Endothelial cell of umbilical vein (primary cell): ENCODE data around the gene GULP1. TPM values are rescaled to one million over a fixed set of nuclear protein-coding genes. Genes with fewer than 3 reads are reported as not detected.

Experiments used
- BruUV-seq: library from RNA; stranded (reverse); fragments of 400-500 nt; replicated peaks from 2 replicates; lab custom pipeline; 2021; lab: Mats Ljungman, UMichigan
- CTCF ChIA-PET: fragments of 300-600, 350-600 bp; sonication (Branson Sonifier 250); formaldehyde crosslinking; loops from one replicate; lab custom pipeline; 2021; ENCODE audit warnings: antibody characterized with exemption, inconsistent platforms; lab: Charles Lee
- POLR2A ChIA-PET: fragments of 300-600, 350-600 bp; sonication (Branson Sonifier 250); formaldehyde crosslinking; loops from one replicate; lab custom pipeline; 2021; ENCODE audit warnings: antibody characterized with exemption, inconsistent platforms; lab: Charles Lee
- DNase-seq: peaks from one replicate; pipeline ENCODE4 v3.0.0-alpha.2; 2011; ENCODE audit warnings: low read depth, low spot score
- FAIRE-seq: peaks from 2 replicates; lab custom pipeline; 2011; peaks lifted over from hg19 to GRCh38; lab: Jason Lieb, UNC
- H2AFZ ChIP-seq: 2 replicates; pipeline ENCODE4 v1.6.0; 2012; ENCODE audit warnings: low read depth, low read length, control low read depth, inconsistent platforms
- H3K27ac ChIP-seq: 2 replicates; pipeline ENCODE4 v1.5.1; 2011; ENCODE audit warnings: low read depth, mild to moderate bottlenecking, control low read depth, low read length, moderate library complexity; ENCODE audit not compliant: insufficient read depth
- H3K27me3 ChIP-seq, 2 experiments: 2 replicates each; pipeline versions ENCODE4 v1.6.0 to v1.6.1; 2011; ENCODE audit warnings: low read length in 2 of 2, mixed read lengths in 1 of 2; ENCODE audit not compliant: control insufficient read depth in 2 of 2, insufficient read depth in 2 of 2
- H3K36me3 ChIP-seq, 2 experiments: 2 replicates in 1 of 2; 3 replicates in 1 of 2; pipeline ENCODE4 v1.5.1; 2011; ENCODE audit warnings: low read length in 2 of 2, mild to moderate bottlenecking in 1 of 2, moderate library complexity in 1 of 2; ENCODE audit not compliant: control insufficient read depth in 2 of 2, insufficient read depth in 2 of 2; ENCODE audit errors: extremely low read depth in 1 of 2
- H3K4me1 ChIP-seq: 3 replicates; pipeline ENCODE4 v1.5.1; 2011; ENCODE audit warnings: mild to moderate bottlenecking, low read length; ENCODE audit not compliant: control insufficient read depth, insufficient read depth; ENCODE audit errors: extremely low read depth
- H3K4me2 ChIP-seq: 2 replicates; pipeline ENCODE4 v1.6.1; 2011; ENCODE audit warnings: low read length, control low read depth, mixed read lengths; ENCODE audit not compliant: insufficient read depth
- H3K4me3 ChIP-seq, 3 experiments: fragments of 200-600 bp in 1 of 3; sonication (generic), shearing (Covaris generic) in 1 of 3; replicated peaks in 1 of 3; 2 replicates each; pipeline ENCODE4 v1.5.1; 2011 to 2016; ENCODE audit warnings: control low read depth in 3 of 3, low read length in 3 of 3, mild to moderate bottlenecking in 2 of 3, inconsistent platforms in 1 of 3, low read depth in 1 of 3, moderate library complexity in 1 of 3; ENCODE audit not compliant: insufficient read depth in 1 of 3
- H3K79me2 ChIP-seq: 2 replicates; pipeline ENCODE4 v1.6.0; 2012; ENCODE audit warnings: low read length, inconsistent platforms; ENCODE audit not compliant: control insufficient read depth, insufficient read depth
- H3K9ac ChIP-seq: replicated peaks from 2 replicates; pipeline ENCODE3; 2011; ENCODE audit warnings: low read length, control low read depth; ENCODE audit not compliant: insufficient read depth; ENCODE audit errors: extremely low read depth
- H3K9me1 ChIP-seq: replicated peaks from 3 replicates; pipeline ENCODE4 v1.6.0; 2011; ENCODE audit warnings: mild to moderate bottlenecking, low read length; ENCODE audit not compliant: control insufficient read depth, insufficient read depth; ENCODE audit errors: extremely low read depth
- H3K9me3 ChIP-seq: replicated peaks from 2 replicates; pipeline ENCODE4 v1.5.1; 2012; ENCODE audit warnings: low read length, inconsistent platforms; ENCODE audit not compliant: control insufficient read depth, insufficient read depth
- H4K20me1 ChIP-seq: replicated peaks from 2 replicates; pipeline ENCODE3; 2011; ENCODE audit warnings: mild to moderate bottlenecking, low read length; ENCODE audit not compliant: control insufficient read depth, insufficient read depth; ENCODE audit errors: extremely low read depth
- EZH2 ChIP-seq: IDR thresholded peaks from 2 replicates; pipeline ENCODE4 v1.6.1; 2012; ENCODE audit warnings: borderline replicate concordance, low read depth, mild to moderate bottlenecking, moderate library complexity, low read length, inconsistent platforms; ENCODE audit not compliant: severe bottlenecking
- FOS ChIP-seq: IDR thresholded peaks from 2 replicates; pipeline ENCODE4 v1.6.1; 2011; ENCODE audit warnings: mild to moderate bottlenecking, low read length, moderate library complexity, borderline replicate concordance; ENCODE audit not compliant: insufficient read depth
- GATA2 ChIP-seq: IDR thresholded peaks from 2 replicates; pipeline ENCODE4 v1.7.0; 2011; ENCODE audit warnings: low read depth, mild to moderate bottlenecking, moderate library complexity, mixed read lengths, low read length; ENCODE audit not compliant: insufficient read length, insufficient read depth
- JUN ChIP-seq: IDR thresholded peaks from 2 replicates; pipeline ENCODE4 v1.6.1; 2011; ENCODE audit warnings: borderline replicate concordance, low read depth; ENCODE audit not compliant: insufficient read length, insufficient read depth
- MYC ChIP-seq: IDR thresholded peaks from one replicate; pipeline ENCODE4 v1.6.1; 2011; ENCODE audit warnings: mild to moderate bottlenecking, low read depth, low read length
- POLR2A ChIP-seq: IDR thresholded peaks from 2 replicates; pipeline ENCODE4 v1.6.1; 2012; ENCODE audit warnings: low read depth, mild to moderate bottlenecking, control low read depth, low read length
- POLR2AphosphoS5 ChIP-seq: IDR thresholded peaks from 2 replicates; pipeline ENCODE4 v1.6.1; 2012; ENCODE audit warnings: low read depth, mild to moderate bottlenecking, control low read depth, low read length, moderate library complexity; ENCODE audit not compliant: insufficient read depth
- dilution Hi-C: fragments of 300-500 bp; cut with MboI; formaldehyde crosslinking; loops from one replicate; pipeline ENCODE4 v1.15.0; 2019; ENCODE audit warnings: low sequenced_read_pairs; ENCODE audit not compliant: extremely low pct_ligation_motif_present
- intact Hi-C: fragments of 100-400 bp; cut with micrococcal nuclease; formaldehyde crosslinking; loops from one replicate; pipeline ENCODE4 v1.10.0; 2022
- polyA plus RNA-seq, 4 experiments: library from polyadenylated mRNA; depleted of rRNA in 3 of 4; stranded (reverse) in 3 of 4; unstranded in 1 of 4; fragments of >200 nt; gene quantifications; 2 replicates each; pipeline versions ENCODE4 v1.2.1 to v1.2.3, GENCODE V29; 2011 to 2012; ENCODE audit warnings: missing spikeins in 1 of 4
- total RNA-seq: library from RNA; stranded (reverse); gene quantifications from 2 replicates; pipeline ENCODE4 v1.2.3, GENCODE V29; 2021
- TF ChIP-seq, protein P1 (sequence below): IDR thresholded peaks from 2 replicates; pipeline ENCODE4 v1.6.1; 2011; ENCODE audit not compliant: insufficient read depth, insufficient read length
- TF ChIP-seq, protein P2 (sequence below), 2 donors: IDR thresholded peaks; 1 replicate in 1 of 2; 2 replicates in 1 of 2; pipeline ENCODE4 v1.5.1; 2011; ENCODE audit warnings: low read length in 2 of 2, mild to moderate bottlenecking in 2 of 2, moderate library complexity in 2 of 2, control low read depth in 1 of 2, inconsistent platforms in 1 of 2, low read depth in 1 of 2; ENCODE audit not compliant: insufficient read depth in 1 of 2; ENCODE audit errors: extremely low read depth in 1 of 2

GULP1 gene
- total and polyA plus RNA-seq, 2 donors (not counting 3 experiments of a cell fraction or from before 2014, with no cell fraction given): 24.4 to 53.8 TPM

DNA sequence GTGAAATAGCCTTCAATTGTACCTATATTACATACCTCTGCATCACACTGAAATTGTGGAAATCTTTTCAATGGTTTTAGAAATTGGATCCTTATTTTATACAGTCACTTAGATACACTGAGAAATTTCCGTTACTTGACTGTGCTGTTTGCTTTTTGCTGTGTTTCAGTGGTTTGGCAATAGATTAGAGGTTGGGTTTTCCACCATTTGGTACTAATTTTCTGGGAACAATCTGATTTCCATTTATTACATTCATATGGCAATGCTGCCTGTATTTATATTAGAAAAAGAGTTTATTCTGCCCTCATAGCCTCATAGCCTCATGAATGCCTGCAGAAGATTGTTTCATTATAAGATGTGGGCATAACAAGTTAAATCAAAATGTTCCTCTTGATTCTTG lies 285.0 kb downstream of the GULP1 start:
- no peaks in the 10 kb centered on the region for H3K9me3 ChIP-seq
- no peak overlapping the region for H3K27ac ChIP-seq
- no peak overlapping the region for H3K4me3 ChIP-seq
- H3K4me2 ChIP-seq: no peak overlapping the region
- no peak overlapping the region for H3K9ac ChIP-seq
- H2AFZ ChIP-seq: no peak overlapping the region
- H4K20me1 ChIP-seq: no peaks in the 10 kb centered on the region
- FAIRE-seq: no peak
- intact Hi-C loops: no loop called here
- no peaks in the 10 kb centered on the region for H3K4me1 ChIP-seq
- ChIA-PET CTCF (no interaction called here), POLR2A (no interaction called here)
- no TSS peak for BruUV-seq
- TF ChIP-seq POLR2A: no peak
- TF ChIP-seq, protein P1, sequence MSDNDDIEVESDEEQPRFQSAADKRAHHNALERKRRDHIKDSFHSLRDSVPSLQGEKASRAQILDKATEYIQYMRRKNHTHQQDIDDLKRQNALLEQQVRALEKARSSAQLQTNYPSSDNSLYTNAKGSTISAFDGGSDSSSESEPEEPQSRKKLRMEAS: no peak
- no peak for TF ChIP-seq FOS
- no peak for TF ChIP-seq MYC
- no peak for TF ChIP-seq POLR2AphosphoS5
- no peak for TF ChIP-seq GATA2
- TF ChIP-seq EZH2: no peak
- no peak for TF ChIP-seq JUN
- TF ChIP-seq, protein P2, sequence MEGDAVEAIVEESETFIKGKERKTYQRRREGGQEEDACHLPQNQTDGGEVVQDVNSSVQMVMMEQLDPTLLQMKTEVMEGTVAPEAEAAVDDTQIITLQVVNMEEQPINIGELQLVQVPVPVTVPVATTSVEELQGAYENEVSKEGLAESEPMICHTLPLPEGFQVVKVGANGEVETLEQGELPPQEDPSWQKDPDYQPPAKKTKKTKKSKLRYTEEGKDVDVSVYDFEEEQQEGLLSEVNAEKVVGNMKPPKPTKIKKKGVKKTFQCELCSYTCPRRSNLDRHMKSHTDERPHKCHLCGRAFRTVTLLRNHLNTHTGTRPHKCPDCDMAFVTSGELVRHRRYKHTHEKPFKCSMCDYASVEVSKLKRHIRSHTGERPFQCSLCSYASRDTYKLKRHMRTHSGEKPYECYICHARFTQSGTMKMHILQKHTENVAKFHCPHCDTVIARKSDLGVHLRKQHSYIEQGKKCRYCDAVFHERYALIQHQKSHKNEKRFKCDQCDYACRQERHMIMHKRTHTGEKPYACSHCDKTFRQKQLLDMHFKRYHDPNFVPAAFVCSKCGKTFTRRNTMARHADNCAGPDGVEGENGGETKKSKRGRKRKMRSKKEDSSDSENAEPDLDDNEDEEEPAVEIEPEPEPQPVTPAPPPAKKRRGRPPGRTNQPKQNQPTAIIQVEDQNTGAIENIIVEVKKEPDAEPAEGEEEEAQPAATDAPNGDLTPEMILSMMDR (IDR thresholded peaks at IDR 0.05; ENCODE audit: extremely low read depth in 1 of 2, insufficient read depth in 1 of 2, low read depth in 1 of 2, low read length in 2 of 2): no peak
- no peaks in the 10 kb centered on the region for H3K9me1 ChIP-seq
- no peaks in the 10 kb centered on the region for H3K36me3 ChIP-seq
- H3K27me3 ChIP-seq: no peaks in the 10 kb centered on the region
- dilution Hi-C loops: no loop called here
- H3K79me2 ChIP-seq: no peaks in the 10 kb centered on the region
- DNase-seq: no peak
